Activated CD4-positive, alpha-beta T cell treated with anti-CD3 and anti-CD28 coated beads, Interleukin-2, Interleukin-4, amounts not matched to agents 100 ng/mL and 50 ng/mL, durations not matched to agents 16 hours and 8 hours (primary cell): ENCODE data around the gene GFM2.
"Not testable (repeated sequence)": the region's sequence is repeated elsewhere in the genome, so short reads cannot be mapped to it uniquely, and the experiment has no call there.

ENCODE experiments used
- DNase-seq: peaks from one replicate; pipeline ENCODE4 v3.0.0-alpha.2; 2020; ENCODE audit warnings: low spot score

The GFM2 gene, protein sequence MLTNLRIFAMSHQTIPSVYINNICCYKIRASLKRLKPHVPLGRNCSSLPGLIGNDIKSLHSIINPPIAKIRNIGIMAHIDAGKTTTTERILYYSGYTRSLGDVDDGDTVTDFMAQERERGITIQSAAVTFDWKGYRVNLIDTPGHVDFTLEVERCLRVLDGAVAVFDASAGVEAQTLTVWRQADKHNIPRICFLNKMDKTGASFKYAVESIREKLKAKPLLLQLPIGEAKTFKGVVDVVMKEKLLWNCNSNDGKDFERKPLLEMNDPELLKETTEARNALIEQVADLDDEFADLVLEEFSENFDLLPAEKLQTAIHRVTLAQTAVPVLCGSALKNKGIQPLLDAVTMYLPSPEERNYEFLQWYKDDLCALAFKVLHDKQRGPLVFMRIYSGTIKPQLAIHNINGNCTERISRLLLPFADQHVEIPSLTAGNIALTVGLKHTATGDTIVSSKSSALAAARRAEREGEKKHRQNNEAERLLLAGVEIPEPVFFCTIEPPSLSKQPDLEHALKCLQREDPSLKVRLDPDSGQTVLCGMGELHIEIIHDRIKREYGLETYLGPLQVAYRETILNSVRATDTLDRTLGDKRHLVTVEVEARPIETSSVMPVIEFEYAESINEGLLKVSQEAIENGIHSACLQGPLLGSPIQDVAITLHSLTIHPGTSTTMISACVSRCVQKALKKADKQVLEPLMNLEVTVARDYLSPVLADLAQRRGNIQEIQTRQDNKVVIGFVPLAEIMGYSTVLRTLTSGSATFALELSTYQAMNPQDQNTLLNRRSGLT

DNA sequence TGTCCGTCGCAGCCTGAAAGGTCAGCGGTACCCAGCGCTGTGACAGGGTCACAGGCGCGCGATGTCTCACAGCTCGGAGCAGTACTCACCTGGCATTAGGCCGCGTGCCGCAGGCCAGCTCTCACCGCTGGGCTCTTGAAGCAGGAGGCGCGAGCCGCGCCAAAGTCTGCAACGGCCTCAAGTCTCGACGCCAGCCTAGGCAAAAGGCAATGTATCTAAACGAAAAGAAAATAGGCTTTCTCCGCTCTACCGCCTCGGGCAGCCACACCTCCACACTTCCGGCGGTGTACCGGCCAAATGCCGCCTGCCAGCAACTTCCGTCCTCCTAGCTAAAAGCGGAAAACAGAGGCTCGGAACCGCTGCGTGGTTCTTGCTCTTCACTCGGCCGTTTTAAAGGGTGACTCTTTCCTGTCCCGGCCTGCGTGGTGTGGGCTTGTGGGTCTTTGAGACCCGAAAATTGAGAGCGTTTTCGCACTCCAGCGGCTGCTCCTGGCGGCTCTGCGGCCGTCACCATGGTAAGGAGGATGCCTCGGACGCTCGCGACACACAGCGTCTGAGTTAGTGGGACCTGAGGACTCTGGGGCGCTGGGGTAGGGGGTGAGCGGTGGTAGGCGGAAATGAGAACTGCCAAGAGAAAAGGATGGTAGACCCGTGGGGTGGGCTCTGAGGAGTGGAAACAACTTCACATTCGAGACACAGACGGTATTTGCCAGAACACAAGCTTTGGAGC, at the start of gene GFM2, which contains the start of gene NSA2:
Gene GFM2, minus strand, starts transcription at position 269 of the 730 bp plus-strand sequence. CDS start 3,375 bp downstream, outside the sequence.
Gene NSA2, plus strand, starts transcription at position 401 of the 730 bp plus-strand sequence. Its CDS starts 112 bp downstream, at position 513.
- DNase-seq, result peak; percentile 94

DNA sequence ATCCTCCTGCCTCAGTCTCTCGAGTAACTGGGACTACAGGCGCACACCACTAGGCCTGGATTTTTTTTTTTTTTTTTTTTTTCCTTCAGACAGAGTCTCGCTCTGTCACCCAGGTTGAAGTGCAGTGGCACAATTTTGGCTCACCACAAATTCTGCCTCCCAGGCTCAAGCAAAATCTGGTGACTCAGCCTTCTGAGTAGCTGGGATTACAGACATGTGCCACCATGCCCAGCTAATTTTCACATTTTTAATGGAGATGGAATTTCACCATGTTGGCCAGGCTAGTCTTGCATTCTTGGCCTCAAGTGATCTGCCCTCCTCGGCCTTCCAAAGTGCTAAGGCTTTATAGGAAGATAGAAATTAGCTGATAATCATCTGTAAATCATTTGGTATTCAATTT, 44.0 kb upstream of the GFM2 start:
- DNase-seq, result no peak

DNA sequence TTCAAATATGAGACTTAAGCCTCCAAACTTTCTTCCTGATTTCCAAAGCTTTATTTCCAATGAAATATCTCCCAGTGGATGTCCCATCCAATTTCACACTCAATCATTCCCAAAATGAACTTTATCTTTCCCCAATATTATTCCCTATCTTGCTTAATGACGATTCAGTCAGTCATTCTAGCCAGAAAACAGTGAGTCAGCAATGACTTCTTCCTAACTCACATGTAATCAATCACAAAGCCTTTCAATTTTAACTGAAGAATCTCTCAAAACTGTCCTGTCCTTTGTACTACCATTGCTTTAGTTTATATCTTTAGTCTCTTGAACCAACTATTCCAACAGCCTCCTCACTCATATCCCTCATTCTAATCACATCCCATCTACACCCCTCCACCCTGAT, 35.0 kb upstream of the GFM2 start:
- DNase-seq, result no peak

DNA sequence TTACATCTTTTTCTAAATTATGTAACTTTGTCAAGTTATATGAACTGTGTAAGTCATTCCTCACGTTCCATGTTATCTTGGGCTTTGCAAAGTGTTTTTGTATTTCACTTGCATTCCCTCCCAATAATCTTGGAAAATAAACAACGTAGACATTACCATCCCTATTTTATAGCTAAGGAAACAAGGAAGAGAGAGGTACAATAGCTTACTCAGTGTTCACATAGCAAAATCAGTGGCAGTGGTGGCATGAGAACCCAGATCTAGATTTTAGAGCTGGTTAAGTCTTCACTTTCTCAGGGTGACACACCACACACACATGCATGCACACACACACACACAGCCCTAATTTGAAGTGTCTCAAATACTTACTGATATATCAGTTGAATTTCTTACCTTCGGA, 34.3 kb upstream of the GFM2 start:
- DNase-seq, result no peak

DNA sequence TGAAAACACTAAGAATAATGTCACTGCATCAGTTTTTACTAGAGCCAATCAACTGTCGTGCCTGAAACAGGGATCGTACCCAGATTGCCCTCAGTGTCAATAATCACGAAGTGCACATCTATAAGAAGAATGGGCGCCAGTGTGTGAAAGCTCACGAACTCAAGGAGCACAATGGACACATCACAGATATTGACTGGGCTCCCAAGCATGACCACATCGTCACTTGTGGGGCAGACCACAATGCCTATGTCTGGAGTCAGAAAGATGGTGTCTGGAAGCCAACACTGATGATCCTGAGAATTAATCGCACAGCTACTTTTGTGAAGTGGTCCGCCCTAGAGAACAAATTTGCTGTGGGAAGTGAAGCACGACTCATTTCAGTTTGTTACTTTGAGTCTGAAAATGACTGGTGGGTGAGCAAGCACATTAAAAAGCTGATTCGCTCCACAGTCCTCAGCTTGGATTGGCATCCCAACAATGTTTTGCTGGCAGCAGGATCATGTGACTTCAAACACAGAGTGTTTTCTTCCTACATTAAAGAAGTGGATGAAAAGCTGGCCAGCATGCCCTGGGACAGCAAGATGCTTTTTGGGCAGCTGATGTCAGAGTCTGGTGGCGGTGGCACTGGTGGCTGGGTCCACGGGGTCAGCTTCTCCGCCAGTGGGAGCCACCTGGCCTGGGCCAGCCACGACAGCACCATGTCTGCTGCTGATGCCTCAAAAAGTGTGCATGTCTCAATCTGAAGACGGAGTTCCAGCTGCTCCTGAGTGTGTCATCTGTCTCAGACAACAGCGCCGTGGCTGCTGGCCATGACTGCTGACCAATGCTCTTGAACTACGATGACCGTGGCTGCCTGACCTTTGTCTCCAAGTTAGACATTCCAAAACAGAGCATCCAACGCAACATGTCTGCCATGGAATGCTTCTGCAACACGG, 32.3 kb upstream of the GFM2 start:
- no peak for DNase-seq

DNA sequence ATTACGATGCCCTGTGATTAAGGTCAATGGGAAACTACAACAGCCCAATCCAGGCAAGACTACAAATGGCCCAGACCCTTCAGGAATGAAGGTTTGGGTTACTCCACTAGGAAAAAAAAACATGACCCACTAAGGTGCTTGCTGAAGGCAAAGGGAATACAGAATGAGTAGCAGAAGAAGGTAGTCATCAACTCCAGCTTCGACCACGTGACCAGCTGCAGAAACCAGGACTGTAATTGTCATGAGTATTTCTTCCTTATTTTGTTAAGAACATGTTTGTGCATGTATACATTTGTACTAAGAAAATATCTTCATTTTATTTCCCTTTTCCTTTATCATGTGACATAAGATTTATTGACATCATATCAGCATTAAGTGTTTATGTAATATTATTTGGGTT, 24.8 kb upstream of the GFM2 start:
- not testable (repeated sequence) for DNase-seq

DNA sequence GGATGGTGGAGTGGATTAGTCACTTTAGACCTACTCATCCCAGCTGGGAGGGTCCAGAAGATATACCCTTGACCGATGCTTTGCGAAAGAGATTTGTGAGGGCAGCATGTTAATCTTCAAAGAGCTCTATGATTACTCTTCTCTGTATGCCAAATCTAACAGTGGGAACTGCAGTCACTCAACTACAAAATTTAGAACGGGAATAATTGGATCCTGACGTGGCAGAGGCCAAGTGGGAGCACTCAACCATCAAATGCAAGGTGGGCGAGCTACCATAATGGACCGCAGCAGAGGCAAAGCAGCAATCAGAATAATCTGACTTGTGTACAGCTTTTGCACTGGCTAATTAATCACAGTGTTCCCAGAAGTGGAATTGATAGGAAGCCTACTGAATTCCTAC, 20.5 kb upstream of the GFM2 start:
- DNase-seq, result no peak

DNA sequence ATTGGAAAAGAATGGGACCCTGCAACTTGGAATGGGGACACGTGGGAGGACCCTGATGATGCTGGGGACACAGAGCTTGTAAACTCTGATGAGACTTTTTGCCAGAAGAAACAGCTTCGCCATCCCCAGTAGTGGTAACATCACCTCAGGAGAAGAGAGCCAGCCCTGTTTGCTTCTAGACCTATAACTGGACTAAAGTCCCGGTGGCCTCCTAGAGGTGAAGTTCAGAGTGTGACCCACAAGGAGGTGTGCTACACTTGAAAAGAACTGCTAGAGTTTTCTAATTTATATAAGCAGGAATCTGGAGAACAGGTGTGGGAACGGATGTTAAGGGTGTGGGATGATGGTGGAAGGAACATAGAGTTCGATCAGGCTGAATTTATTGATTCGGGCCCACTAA, 19.9 kb upstream of the GFM2 start:
- no peak for DNase-seq

DNA sequence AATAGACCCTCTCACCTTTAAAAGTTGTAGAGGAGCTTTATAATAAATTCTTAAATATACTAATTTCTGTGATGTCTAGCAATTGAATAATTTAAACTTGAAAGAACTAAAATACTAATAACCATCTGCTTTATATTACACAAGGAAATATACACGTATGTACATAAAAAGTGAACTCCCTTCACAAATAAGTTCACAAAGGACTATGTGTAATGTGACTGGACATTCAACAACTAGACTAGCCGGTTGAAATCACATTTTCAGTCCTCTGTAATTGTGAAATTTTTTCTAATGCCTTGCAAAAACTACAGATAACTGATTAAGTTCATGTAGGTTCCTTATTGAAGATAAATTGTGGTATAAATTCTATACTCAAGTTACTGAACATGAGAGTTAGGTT, 11.7 kb upstream of the GFM2 start:
- no peak for DNase-seq

DNA sequence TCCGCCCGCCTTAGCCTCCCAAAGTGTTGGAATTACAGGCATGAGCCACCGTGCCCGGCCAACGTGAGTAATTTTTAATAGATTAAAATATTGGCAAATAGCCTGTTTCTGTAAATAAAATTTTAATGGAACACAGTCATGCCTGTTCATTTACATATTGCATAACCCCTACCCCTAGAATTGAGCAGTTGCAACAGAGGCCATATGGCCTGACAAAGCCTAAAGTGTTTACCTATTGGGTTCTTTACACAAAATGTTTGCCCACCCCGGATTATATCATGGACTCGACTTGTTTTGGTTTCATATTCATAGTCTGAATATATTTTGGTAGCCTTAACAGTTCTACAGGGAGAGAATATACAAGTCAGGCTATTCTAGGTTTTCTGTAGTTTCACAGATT, 5.4 kb upstream of the GFM2 start:
- DNase-seq, result no peak

DNA sequence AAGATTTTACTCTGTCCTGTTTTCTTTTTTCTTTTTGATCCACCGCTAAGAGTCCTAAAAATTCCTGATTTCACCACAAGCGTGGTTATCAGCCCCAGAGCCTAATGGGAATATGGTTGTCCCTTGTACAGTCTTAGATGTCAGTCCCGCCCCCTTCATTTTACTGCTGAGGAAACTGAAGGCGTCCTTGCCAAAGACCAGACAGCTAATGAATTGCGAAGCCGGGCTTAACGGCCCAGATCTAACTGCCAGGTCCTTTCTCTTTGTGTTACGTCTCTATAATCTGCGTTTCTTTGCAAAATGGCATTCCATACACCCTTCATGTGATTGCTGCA, 629 bp upstream of the GFM2 start:
- DNase-seq, result peak; percentile 20

DNA sequence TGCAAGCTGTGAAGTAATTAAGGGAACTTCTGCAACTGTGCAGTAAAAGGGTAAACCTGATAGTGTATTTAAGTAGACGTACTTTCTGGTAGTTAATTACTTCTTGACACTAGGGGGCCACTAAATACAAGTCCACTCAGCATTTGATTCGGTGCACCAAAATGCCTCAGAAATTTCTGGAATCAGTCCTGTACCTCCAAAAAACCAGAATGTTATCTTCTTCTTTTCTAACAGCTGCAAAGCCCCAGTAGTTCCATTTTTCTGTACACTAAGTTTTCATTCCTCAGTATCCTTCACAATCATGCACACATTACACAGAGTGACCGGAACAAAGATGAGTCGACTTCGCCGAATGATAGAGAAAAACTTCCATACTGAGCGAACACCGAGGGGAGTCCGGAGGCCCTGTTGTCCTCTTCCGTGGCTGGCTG, 484 bp downstream of the GFM2 start:
- DNase-seq, result peak; percentile 52

DNA sequence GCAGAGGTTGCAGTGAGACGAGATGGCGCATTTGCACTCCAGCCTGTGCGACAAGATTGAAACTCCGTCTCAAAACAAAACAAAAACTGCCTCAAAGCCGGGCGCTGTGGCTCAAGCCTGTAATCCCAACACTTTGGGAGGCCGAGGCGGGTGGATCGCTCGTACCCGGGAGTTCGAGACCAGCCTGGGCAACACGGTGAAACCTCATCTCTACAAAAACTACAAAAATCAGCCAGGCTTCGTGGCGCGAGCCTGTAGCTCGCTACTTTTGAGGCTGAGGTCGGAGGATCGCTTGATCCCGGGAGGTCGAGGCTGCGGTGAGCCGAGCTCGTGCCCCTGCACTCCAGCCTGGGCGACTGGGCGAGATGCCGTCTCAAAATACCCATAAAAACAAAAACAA, 988 bp downstream of the GFM2 start:
- DNase-seq, result no peak

DNA sequence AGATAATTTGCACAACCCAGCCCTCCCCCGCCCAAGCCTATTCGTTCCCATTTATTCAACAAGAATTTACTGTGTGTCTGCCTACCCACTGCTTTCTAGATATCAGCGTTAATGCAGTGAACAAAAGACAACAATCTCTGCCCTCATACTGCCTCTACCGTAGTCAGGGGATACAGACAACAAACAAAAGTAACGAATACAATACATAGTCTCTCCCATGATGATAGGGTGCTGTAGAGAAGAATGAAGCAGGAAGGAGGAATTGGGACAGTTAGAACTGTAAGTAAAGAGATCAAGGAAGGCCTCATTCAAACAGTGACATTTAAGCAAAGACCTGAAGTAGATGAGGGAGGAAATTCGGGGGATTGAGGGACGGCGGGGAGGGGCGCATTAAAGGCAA, 1.7 kb downstream of the GFM2 start:
- DNase-seq, result no peak

DNA sequence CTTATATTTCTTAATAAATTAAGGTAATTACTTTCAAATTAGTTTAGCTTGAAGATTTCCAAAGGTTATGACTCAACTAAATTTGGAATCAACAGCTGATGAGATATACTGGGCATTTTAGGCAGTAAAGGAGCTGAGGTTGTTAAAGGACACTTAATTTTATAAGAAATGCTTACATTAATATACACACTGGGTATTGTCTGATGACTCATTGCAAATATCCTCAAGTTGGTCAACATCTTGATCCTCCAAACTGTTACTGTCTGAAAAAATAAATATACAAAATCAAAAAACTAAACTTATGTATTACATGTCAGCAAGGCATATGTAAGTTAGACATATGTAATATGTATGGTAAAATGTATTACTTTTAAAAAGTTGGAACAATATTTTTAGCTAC, 3.4 kb downstream of the GFM2 start:
- no peak for DNase-seq

DNA sequence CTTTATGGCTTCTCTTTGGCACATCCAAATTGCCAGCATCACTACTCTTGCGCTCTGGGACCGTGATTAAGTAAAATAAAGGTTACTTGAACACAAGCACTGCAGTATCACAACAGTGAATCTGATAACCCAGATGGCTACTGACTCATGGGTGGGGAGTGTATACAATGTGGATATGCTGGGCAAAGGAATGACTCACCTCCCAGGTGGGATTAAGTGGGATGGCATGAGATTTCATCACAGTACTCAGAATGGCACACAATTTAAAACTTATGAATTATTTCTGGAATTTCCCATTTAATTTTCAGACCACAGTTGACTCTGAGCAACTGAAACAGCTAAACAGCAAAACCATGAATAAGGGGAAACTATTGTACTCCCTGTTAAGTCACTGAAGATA, 4.3 kb downstream of the GFM2 start:
- peak; percentile 1 for DNase-seq

DNA sequence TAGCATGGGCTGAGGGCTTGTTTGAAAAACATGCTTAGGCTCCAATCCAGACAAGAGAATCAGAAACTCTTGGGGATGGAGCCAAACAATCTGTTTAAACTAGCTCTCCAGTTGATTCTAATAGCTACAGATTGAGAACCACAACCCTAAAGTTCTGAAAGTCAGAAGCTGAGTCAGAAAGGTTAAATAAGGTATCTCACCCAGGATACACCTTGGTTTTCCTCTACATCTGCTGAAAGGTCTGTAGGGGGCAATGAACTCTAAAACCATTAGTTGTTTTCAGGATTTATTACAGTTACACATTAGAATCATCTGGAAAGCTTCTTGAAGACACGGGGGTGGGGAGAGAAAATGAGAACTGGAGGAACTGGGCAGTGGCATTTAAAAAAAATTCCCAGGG, 5.7 kb downstream of the GFM2 start:
- DNase-seq, result no peak

DNA sequence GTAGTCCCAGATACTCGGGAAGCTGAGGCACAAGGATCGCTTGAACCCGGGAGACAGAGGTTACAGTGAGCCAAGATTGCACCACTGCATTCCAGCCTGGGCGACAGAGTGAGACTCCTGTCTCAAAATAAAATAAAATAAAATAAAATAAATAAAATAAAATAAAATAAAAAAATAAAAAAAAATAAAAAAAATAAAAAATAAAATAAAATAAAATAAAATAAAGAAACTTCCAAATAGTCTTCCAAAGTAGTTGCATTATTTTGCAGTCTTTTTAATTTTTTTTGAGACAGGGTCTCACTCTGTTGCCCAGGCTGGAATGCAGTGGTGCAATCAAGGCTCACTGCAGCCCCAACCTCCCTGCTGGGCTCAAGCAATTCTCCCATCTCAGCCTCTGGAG, 18.2 kb downstream of the GFM2 start:
- not testable (repeated sequence) for DNase-seq

DNA sequence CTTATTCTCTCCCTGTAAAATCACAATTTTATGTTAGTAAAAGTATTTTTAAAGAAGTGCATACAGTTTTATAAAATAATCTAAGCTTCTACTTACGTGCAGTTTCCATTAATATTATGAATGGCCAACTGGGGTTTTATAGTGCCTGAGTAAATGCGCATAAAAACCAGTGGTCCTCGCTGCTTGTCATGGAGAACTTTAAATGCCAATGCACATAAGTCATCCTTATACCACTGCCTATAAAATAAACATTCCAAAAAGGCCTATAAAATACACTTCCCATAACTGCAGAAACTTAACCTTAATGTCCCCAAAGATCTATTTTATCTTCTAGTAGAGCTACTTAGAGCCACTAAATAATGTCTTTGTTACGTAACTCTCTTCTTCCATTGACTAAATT, 28.5 kb downstream of the GFM2 start:
- DNase-seq, result no peak

DNA sequence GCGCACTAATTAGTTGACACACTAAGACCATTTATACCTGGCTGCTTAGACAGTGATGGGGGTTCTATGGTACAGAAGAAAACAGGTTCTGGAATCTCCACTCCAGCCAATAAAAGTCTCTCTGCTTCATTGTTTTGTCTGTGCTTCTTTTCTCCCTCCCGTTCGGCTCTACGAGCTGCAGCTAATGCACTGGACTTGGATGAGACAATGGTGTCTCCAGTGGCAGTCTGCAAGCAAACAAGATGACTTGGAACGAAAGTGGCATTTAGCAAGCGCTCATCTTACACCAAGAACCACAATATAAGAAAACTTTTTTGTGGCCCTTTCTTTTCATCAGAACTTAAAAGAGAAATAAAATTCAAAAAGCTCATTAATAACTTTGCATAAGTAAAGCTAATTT, 30.2 kb downstream of the GFM2 start:
- no peak for DNase-seq

DNA sequence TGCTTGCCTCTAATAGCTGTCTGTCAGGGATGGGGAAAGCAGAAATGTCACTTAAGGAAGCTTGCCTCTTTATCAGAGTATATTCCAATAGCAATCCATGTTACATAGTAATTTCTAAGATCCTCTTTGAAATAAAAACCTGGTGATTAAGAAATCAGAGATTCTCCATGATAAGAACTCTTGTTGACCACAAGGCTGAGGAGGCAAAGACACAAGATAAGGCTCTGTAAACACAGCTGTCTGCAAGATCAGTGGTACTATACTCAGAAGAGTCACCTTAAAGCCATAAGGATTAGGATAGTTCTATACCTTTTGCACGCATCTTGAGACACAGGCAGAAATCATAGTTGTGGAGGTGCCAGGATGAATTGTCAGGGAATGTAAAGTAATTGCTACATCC, 41.6 kb downstream of the GFM2 start:
- no peak for DNase-seq

DNA sequence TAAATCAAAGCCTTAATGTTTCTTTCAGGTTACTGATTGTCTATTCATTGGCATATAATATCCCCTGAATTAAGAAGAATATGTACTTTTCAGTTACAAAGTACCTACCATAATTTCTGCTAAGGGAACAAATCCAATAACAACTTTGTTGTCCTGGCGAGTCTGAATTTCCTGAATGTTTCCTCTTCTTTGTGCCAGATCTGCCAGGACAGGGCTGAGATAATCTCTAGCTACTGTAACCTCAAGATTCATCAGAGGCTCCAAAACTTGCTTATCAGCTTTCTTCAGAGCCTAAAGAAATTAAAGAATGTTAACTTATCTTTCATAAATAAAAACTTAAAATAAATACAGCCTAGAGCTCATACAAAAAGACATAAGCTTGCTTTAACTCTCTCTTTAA, 44.6 kb downstream of the GFM2 start:
- DNase-seq, result no peak
